COR-L47 (cell line): Measurements from ENCODE around the gene LCA5.
A peak's percentile ranks its signal among the peaks of the same experiment; 100 is the strongest.
"Not testable (repeated sequence)": the region's sequence is repeated elsewhere in the genome, so short reads cannot be mapped to it uniquely, and the experiment has no call there.

Experiments used
- DNase-seq: peaks from one replicate; lab custom pipeline; 2025; lab: John Stamatoyannopoulos, UW

LCA5 gene

DNA sequence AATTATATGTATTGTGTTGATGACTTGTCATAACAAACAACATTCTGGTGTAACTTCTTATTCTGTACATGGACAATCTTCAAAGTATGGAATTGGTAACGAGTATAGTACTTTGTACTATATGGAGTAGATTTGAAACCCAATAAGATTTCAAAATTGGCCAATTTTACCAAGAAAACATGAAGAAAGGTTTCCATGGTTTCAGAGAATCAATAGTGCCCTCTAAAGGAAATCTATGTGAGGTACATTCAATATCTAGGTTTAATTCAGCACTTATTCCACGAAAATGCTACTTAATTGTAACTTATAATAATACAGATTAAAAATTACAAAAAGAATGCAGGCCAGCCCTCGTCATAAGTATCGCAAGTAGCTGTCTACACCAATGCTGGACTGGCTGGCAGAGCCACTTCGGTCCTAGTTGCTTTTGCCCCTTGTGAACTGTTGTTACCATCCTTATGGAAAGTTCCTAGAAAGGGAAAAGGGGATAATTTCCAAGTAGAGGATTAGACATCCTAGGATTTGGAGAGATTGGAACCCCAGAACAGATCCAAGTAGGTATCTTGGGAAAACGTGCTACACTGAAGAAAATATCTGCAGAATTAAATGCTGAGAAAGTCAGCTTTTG, 70.9 kb downstream of the LCA5 start:
- peak; percentile 6 for DNase-seq

DNA sequence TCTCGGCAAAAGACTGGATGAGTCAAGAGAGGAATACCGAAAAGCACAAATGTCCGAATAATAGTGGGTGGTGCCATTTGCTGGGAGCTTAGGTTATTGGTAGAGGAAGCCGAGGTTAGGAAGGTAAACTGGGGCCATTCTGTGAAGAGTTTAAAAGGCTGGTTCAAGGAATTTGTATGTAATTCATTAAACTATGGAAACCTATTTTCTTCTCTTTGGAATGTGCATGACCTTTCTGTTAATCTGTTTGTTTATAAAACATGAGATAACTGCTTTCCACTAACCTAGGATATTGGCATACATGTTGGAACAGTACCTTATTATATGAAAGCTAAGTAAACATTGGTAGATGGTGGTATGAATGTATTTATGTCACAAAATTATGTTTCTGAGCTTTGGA, 71.8 kb downstream of the LCA5 start:
- no peak for DNase-seq

DNA sequence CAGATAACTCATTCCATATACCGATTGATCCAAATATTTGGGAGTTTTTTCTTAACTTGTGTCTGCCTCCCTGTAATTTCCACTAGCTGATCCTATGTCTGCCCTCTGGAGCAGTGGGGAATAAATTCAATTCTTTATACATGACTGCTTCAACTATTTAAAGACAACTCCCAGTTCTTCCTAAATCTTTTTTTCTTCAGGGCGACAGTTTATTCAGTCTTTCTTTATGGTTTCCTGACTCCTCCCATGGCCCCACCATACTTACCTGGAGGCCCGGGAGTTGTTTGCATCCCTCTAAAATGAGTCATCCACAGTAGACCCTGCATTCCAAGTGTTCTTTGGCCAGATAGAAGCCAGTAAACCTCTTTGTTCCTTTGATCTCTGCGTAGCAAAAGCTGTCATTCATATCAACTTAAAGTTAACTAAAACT, 73.6 kb downstream of the LCA5 start:
- no peak for DNase-seq

DNA sequence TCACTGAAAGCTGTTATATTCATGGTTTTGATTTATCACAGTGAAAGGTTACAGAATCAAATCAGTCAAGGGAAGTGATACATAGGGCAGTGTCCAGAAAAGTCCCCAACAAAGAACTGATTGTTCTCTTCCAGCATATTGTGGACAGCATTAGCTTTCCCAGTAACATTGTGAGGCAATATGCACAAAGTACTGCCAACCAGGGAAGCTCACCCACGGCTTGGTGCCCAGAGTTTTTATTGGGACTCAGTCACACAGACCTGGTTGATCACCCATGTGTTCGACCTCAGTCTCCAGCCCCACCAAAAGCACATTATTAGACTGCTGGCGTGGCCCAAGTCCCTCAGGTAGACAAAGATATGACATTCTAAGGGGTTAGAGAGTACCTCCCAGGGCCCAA, 76.0 kb downstream of the LCA5 start:
- no peak for DNase-seq

DNA sequence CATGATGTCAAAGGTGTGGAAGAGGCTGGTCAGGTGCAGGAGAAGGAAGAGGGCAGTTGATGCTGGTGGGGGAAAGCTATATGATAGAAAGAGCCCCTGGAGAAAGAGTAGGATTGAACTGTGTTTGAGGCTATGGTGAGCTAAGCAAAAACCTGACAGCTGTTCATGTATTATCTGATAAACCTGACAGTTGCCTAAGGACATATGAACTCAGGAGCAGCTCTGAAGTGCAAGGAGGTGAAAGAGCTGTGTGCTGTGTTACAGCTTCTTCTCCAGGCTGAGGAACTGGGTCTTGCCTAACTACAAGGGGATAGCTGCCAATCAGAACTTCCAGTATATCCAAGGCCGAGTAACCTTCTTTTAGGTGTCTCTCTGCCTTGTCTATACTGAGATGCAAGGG, 81.8 kb downstream of the LCA5 start:
- DNase-seq, result no peak

DNA sequence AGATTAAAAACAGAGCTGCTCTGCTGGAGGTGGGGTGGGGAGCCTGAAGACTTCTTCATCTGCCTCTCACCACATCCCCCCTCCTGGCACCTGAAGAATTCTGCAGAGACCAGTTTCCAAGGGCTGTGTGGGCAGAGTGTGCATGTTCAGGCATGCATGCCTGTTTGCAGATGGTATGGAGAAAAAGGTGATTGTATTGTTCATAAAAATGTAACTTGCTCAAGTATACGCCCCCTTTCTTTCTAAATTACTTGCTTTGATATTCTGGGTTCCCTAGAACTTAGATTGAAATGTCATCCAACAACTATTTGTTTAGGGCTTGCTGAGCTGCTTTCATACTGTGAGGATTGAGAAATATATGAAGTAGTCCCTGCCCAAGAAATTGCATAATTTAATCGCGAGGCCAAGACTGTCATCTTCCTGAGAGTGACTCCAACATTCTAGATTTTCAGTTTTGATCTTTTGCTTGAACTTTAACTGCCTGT, 83.6 kb downstream of the LCA5 start:
- DNase-seq, result no peak

DNA sequence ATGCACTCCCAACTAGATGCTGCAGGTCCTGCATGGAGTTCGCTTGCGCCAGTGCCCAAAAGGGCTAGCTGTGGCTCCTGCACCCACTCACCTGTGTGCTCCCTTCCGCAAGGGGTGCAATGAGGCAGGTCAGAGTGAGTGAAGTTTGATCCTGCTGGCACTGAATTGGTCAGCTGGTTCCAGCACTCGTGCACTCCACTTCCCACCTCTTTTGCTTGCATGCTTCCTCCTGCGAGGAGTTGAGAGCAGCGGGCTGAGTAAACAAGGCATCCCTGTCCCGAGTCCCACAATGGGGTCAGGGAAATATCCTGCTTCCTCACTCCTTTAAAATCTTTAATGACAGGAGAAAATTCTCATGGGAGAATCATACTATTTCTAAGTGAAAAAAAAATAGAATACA, 86.2 kb downstream of the LCA5 start:
- DNase-seq, result no peak

DNA sequence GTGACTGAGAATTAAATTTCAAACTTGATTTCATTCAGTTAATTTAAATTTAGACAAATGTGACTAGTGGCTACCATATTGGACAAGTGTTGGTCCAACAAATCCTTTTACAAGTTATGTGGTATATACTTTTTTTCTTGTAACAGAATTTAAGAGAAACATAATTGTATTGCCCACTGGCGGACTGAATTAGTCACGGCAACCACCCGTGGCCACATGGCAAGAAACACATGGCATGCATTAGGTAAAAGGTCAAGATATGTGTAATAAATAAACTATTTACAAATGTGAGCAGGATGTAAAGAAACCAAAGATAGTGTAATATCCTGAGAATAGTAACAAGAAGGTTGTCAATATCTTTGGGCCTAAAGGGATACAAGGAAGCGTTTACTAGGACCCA, 91.2 kb downstream of the LCA5 start:
- no peak for DNase-seq

DNA sequence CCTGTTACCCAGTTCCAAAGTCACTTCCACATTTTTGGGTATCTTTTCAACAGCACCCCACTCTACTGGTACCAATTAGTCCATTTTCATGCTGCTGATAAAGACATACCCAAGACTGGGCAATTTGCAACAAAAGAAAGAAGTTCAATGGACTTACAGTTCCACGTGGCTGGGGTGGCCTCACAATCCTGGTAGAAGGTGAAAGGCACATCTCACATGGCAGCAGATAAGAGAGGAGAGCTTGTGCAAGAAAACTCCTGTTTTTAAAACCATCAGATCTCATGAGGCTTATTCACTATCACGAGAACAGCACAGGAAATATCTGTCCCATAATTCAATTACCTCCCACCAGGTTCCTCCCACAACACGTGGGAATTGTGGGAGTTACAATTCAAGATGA, 93.4 kb downstream of the LCA5 start:
- DNase-seq, result not testable (repeated sequence)

DNA sequence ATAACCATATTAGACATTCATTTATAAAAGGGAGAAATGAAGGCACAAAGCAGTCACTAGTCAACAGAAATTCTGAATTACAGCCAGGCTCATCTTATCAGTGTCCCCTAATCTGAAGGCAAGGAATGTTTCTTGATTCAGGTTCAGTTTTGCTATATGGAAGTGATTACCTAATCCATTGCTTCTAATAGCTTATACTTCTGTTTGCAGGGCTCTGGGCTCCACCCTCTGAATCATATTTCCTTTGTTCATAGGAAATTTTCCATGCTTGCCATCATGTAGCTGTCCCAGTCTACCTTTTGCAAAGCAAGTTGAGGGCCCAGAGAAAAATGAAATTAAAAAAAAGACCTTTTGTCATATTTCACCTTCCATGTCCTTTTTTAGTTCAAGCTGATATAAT, 96.0 kb downstream of the LCA5 start:
- no peak for DNase-seq

DNA sequence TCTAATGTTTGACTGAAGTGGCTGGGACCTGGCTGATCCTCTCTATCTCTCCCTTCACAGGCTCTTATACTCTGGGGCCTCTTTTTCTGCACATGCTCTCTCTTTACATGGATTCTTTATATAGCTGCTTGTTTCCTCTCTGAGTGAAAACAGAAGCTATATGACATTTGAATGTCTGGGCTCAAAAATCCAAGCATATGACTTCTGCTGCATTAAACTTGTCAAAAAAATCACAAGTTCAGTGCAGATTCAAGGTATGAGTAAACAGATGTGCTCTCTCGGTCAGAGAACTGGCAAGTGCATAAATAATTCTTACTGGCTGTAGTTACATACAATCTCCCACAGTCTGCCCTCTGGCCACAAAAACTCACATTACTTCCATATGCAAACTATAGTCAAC, 96.6 kb downstream of the LCA5 start:
- no peak for DNase-seq

DNA sequence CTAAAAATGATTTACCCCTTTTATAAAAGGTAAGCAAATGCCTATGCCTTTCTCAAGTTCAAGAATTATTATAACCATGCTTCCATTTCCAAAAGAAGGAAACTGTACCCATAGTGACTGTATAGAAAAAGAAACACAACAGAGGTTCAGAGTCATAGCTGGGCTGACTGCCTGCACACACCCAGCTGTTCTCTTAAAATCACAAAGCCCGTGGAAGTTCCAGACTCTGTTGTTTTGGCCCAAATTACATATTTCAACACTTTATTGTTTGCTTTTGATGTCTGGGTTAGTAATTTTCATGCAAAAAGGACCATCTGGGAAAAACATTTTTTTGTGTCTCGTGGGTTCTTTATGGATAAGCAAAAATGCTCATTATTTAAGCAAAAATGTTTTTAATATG, 99.2 kb downstream of the LCA5 start:
- DNase-seq, result no peak

DNA sequence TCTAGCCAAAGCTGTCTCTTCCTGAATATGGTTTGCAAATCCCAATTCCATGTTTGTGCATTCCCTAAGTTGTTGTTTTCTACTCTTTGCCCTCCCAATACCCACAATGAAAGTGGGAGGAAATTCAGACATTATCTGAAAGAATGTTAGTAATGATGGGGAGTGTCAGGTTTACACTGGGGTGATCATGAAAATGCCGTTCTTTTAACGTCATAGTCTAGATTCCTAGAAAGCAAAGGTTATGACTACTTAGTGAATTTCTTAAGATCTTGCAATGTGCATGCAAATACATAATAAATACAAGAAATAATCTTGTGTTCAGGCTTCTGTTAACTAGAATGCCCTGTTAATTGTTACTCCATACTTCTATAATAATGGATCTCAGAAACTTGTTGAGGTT, 101.0 kb downstream of the LCA5 start:
- DNase-seq, result no peak

DNA sequence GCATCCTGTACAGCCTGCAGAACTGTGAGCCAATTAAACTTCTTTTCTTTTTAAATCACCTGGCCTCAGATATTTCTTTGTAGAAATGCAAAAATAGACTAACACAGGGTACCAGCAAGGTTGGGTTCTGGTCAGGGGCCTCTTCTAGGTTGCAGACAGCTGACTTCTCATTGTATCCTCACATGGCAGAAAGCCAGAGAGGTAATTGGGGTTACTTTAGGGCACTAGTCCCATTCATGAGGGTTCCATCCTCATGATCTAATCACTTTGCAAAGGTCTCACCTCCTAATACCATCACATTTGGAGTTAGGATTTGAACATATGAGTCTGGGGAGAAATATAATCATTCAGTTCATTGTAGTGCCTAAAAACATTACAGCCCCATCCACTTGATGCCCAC, 101.5 kb downstream of the LCA5 start:
- no peak for DNase-seq
